Testis (tissue), 5 donors: ENCODE results near the gene LTB. TPM values are rescaled to one million over a fixed set of nuclear protein-coding genes. Genes with fewer than 3 reads are reported as not detected.
A peak's percentile ranks its signal among the peaks of the same experiment; 100 is the strongest.

Experiments used
- DNase-seq: peaks from one replicate; pipeline ENCODE4 v3.0.0-alpha.2; 2019
- H3K27ac ChIP-seq, 2 donors: fragments of 200-600 bp; sonication (generic); one replicate each; pipeline ENCODE4 v1.5.1; 2019
- H3K27me3 ChIP-seq: fragments of 200-600 bp; sonication (generic); one replicate; pipeline ENCODE4 v1.5.1; 2019
- H3K36me3 ChIP-seq: fragments of 200-600 bp; sonication (generic); one replicate; pipeline ENCODE4 v1.5.1; 2017; ENCODE audit warnings: low read depth; ENCODE audit errors: missing control alignments
- H3K4me1 ChIP-seq: fragments of 200-600 bp; sonication (generic); one replicate; pipeline ENCODE4 v1.5.1; 2019
- H3K4me3 ChIP-seq, 2 donors: fragments of 200-600 bp; sonication (generic); one replicate each; pipeline ENCODE4 v1.5.1; 2017 to 2019
- H3K9me3 ChIP-seq: fragments of 200-600 bp; sonication (generic); one replicate; pipeline ENCODE4 v1.5.1; 2017
- POLR2A ChIP-seq: fragments of 450-650 bp; IDR thresholded peaks from one replicate; pipeline ENCODE4 v1.6.1; 2017; ENCODE audit warnings: antibody characterized with exemption, mild to moderate bottlenecking, moderate library complexity
- WGBS, 2 donors: methylation state at CpG; one replicate each; pipeline ENCODE4 v1.1.5; 2018; 5-methylcytosine and 5-hydroxymethylcytosine counted together
- intact Hi-C: fragments of 100-400 bp; cut with DNase I; formaldehyde crosslinking; loops from one replicate; pipeline ENCODE4 v1.15.1; 2023; ENCODE audit warnings: low total_unique reads
- long read RNA-seq, 2 donors: transcript quantifications; one replicate each; lab custom pipeline, GENCODE V29; 2026
- polyA plus RNA-seq: library from polyadenylated mRNA; stranded (reverse); fragments of 350-450 nt; fragmentation: Illumina TruSeq; extraction: RNeasy Lipid Tissue Mini Kit (QIAGEN cat#74804); gene quantifications from one replicate; pipeline ENCODE4 v1.2.3, GENCODE V29; 2014; ENCODE audit warnings: low read depth, low replicate concordance; ENCODE audit not compliant: insufficient read depth
- total RNA-seq, 2 donors: library from RNA; depleted of rRNA; stranded (reverse); fragments of >200 nt; gene quantifications; one replicate each; pipeline ENCODE4 v1.2.3, GENCODE V29; 2016
- TF ChIP-seq, protein P1 (sequence below), 3 experiments: fragments of 450-650 bp in 2 of 3; fragments of 200-600 bp in 1 of 3; sonication (generic) in 1 of 3; IDR thresholded peaks; one replicate each; pipeline ENCODE4 v1.5.1; 2016 to 2019; ENCODE audit warnings: antibody characterized with exemption in 3 of 3, mild to moderate bottlenecking in 2 of 3, moderate library complexity in 1 of 3

Gene LTB, protein sequence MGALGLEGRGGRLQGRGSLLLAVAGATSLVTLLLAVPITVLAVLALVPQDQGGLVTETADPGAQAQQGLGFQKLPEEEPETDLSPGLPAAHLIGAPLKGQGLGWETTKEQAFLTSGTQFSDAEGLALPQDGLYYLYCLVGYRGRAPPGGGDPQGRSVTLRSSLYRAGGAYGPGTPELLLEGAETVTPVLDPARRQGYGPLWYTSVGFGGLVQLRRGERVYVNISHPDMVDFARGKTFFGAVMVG
- total RNA-seq (1 to 10 TPM in 1 of 2 donors, not detected in 1; 2.0 TPM), polyA plus RNA-seq (7.2 TPM)
- long read RNA-seq, donor 1, partial matches to known transcripts = 0 of 3 reads
- long read RNA-seq, donor 1, other reads (novel, unspliced or antisense) = 0 of 3 reads
- long read RNA-seq, donor 2, partial matches to known transcripts = 0 of 1 reads
- long read RNA-seq, donor 2, other reads (novel, unspliced or antisense) = 0 of 1 reads

DNA sequence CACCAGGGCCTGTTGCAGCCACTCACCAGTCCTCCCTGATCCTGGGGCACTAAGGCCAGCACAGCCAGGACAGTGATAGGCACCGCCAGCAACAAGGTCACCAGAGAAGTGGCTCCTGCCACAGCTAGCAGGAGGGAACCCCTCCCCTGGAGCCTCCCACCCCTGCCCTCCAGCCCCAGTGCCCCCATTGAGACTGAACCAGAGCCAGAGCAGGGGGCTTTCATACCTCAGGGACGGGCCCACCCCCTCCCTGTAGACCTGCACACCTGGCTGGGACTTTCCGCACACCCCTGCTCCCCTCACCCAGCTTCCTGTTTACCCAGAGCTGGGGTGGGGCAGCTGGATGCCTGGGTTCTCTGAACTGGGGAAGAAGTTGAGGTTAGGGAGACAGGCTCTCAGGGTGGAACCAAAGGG, at the start of gene LTB:
LTB (minus strand) TSS at position 195 of the 414 bp plus-strand sequence; CDS start at position 188, 7 bp downstream.
- Histone ChIP-seq H3K27ac (peak within 1 kb of the TSS; percentile 4 to 60), H3K9me3 (no peaks in the 10 kb centered on the region), H3K4me3 (peak within 1 kb of the TSS; percentile 59 to 60), H3K36me3 (no peaks in the 10 kb centered on the region), H3K27me3 (no peaks in the 10 kb centered on the region), H3K4me1 (no peaks in the 10 kb centered on the region)
- DNase-seq = no peak
- TF ChIP-seq, protein P1, sequence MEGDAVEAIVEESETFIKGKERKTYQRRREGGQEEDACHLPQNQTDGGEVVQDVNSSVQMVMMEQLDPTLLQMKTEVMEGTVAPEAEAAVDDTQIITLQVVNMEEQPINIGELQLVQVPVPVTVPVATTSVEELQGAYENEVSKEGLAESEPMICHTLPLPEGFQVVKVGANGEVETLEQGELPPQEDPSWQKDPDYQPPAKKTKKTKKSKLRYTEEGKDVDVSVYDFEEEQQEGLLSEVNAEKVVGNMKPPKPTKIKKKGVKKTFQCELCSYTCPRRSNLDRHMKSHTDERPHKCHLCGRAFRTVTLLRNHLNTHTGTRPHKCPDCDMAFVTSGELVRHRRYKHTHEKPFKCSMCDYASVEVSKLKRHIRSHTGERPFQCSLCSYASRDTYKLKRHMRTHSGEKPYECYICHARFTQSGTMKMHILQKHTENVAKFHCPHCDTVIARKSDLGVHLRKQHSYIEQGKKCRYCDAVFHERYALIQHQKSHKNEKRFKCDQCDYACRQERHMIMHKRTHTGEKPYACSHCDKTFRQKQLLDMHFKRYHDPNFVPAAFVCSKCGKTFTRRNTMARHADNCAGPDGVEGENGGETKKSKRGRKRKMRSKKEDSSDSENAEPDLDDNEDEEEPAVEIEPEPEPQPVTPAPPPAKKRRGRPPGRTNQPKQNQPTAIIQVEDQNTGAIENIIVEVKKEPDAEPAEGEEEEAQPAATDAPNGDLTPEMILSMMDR (IDR thresholded peaks at IDR 0.05) = no peak
- TF ChIP-seq POLR2A = no peak
- 70% methylated on average over 3 of the region's 3 CpGs; no CpG with 5 or more reads in 1 of the 2 donors for WGBS, 2 donors
- intact Hi-C loops = no loop called here

DNA sequence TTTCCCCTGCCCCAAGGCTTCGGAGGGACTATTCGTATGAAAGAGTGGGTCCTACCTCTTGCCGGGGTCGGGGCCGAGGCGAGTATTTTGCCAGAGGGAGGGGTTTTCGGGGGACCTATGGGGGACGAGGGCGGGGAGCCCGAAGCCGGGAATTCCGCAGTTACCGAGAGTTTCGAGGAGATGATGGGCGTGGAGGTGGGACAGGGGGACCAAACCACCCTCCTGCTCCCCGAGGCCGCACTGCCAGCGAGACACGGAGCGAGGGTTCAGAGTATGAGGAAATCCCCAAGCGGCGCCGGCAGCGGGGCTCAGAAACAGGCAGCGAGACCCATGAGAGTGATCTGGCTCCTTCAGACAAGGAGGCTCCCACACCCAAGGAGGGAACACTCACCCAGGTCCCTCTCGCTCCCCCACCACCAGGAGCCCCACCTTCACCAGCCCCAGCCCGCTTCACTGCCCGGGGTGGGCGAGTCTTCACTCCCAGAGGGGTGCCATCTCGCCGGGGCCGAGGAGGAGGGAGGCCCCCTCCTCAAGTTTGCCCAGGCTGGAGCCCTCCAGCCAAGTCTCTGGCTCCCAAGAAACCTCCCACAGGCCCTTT, 49.6 kb upstream of the LTB start:
- Histone ChIP-seq H3K27me3 (no peaks in the 10 kb centered on the region), H3K9me3 (no peaks in the 10 kb centered on the region), H3K4me3 (no peak overlapping the region), H3K27ac (no peak overlapping the region), H3K36me3 (peaks cover 3% of the 10 kb centered on the region), H3K4me1 (peaks cover 4% of the 10 kb centered on the region)
- no peak for DNase-seq
- TF ChIP-seq POLR2A = no peak
- TF ChIP-seq, protein P1 (IDR thresholded peaks at IDR 0.05) = no peak
- WGBS, 2 donors = 83 to 84% methylated on average over 16 to 31 of the region's 32 CpGs
- intact Hi-C loops = no loop called here

DNA sequence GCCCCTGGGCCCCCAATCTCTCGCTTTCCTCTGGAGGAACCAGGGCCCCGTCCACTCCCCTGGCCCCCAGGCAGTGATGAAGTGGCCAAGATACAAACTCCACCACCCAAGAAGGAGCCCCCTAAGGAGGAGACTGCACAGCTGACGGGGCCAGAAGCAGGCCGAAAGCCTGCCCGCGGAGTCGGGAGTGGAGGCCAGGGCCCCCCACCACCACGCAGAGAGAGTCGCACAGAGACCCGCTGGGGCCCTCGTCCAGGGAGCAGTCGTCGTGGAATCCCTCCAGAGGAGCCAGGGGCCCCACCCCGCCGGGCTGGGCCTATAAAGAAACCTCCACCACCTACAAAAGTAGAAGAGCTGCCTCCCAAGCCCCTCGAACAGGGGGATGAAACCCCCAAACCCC, 49.0 kb upstream of the LTB start:
- WGBS, 2 donors = 75 to 91% methylated on average over 2 to 16 of the region's 16 CpGs
- DNase-seq = no peak
- Histone ChIP-seq H3K27ac (no peak overlapping the region), H3K27me3 (no peaks in the 10 kb centered on the region), H3K36me3 (peaks cover 3% of the 10 kb centered on the region), H3K4me1 (peaks cover 4% of the 10 kb centered on the region), H3K4me3 (no peak overlapping the region), H3K9me3 (no peaks in the 10 kb centered on the region)
- TF ChIP-seq, protein P1 (IDR thresholded peaks at IDR 0.05) = no peak
- no peak for TF ChIP-seq POLR2A
- intact Hi-C loops = no loop called here

DNA sequence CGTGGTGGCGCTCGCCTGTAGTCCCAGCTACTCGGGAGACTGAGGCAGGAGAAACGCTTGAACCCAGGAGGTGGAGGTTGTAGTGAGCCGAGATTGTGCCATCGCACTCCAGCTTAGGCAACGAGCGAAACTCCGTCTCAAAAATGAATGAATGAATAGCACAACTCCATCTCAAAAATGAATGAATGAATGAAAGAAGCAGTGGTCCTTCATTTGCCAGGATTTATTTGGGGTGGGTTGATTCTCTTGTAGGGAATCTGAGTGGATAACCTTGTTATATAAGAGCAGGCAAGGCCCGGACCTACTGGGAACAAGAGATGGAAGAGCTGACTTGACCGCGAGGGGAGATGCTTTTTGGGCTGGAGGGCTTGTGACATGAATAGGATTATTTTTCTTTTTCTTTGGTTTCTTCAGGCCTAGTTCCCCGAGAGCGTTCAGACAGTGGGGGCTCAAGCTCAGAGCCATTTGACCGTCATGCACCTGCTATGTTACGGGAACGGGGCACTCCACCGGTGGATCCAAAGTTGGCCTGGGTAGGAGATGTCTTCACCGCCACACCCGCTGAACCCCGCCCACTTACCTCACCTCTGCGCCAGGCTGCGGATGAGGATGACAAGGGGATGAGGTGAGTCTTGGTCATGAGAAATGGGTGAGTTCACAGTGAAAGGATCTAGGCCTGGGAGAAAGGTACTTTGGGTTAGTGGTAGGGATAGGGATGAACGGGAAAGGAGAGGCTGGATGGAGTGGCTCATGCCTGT, 48.1 kb upstream of the LTB start:
- peaks cover 3% of the 10 kb centered on the region for H3K36me3 ChIP-seq
- 90% methylated on average over 23 to 25 of the region's 25 CpGs for WGBS, 2 donors
- DNase-seq = no peak
- H3K4me1 ChIP-seq = peaks cover 4% of the 10 kb centered on the region
- no peak overlapping the region for H3K27ac ChIP-seq
- no peaks in the 10 kb centered on the region for H3K27me3 ChIP-seq
- no peaks in the 10 kb centered on the region for H3K9me3 ChIP-seq
- no peak for TF ChIP-seq POLR2A
- TF ChIP-seq, protein P1 (IDR thresholded peaks at IDR 0.05) = no peak
- no peak overlapping the region for H3K4me3 ChIP-seq
- intact Hi-C loops = no loop called here
